Measurements from ENCODE around the gene HMHB1. TPM values are rescaled to one million over a fixed set of nuclear protein-coding genes. Genes with fewer than 3 reads are reported as not detected.

The HMHB1 gene
- total RNA-seq, 1 donor from 2014 or later = 1.2 TPM

- H3K4me3 Mint-ChIP-seq = no peak overlapping the region
- H3K9me3 Mint-ChIP-seq = no peaks in the 10 kb centered on the region
- H3K4me1 Mint-ChIP-seq = peaks cover 5% of the 10 kb centered on the region
- ChIA-PET POLR2A (no interaction called here), CTCF (interaction anchor here (6.9 kb wide), 1 partner anchor 908 kb away, joined by 64 read pairs; no protein-coding TSS in a partner anchor)
- intact Hi-C loops (cut with micrococcal nuclease) = loop anchor here (5.0 to 10.0 kb wide), 3 partner anchors 514 to 734 kb away; no protein-coding TSS in a partner anchor
- no peaks in the 10 kb centered on the region for H3K27me3 Mint-ChIP-seq
- H3K27ac Mint-ChIP-seq = peak overlapping the region; percentile 14
- DNase-seq (no peak), ATAC-seq (ENCODE audit: low read depth) (no peak)
- H3K36me3 Mint-ChIP-seq (ENCODE audit: low read depth) = no peaks in the 10 kb centered on the region
- TF ChIP-seq CTCF (IDR thresholded peaks at IDR 0.05) = no peak
These were observed 16.7 kb downstream of the HMHB1 start for GRCh38 chr5:143828710-143829109.

GRCh38 chr5:143833177-143833576, 21.2 kb downstream of the HMHB1 start:
- H3K27me3 Mint-ChIP-seq = no peaks in the 10 kb centered on the region
- POLR2A ChIA-PET = no interaction called here
- H3K36me3 Mint-ChIP-seq (ENCODE audit: low read depth) = no peaks in the 10 kb centered on the region
- no peak overlapping the region for H3K4me3 Mint-ChIP-seq
- DNase-seq (no peak), ATAC-seq (ENCODE audit: low read depth) (no peak)
- CTCF ChIA-PET = no interaction called here
- intact Hi-C loops (cut with micrococcal nuclease) = no loop called here
- no peak overlapping the region for H3K27ac Mint-ChIP-seq
- H3K9me3 Mint-ChIP-seq = no peaks in the 10 kb centered on the region
- H3K4me1 Mint-ChIP-seq = peaks cover 5% of the 10 kb centered on the region
- TF ChIP-seq CTCF (IDR thresholded peaks at IDR 0.05) = no peak

GRCh38 chr5:143835251-143835650, 23.3 kb downstream of the HMHB1 start:
- H3K27me3 Mint-ChIP-seq = no peaks in the 10 kb centered on the region
- POLR2A ChIA-PET = no interaction called here
- no peak for TF ChIP-seq CTCF (IDR thresholded peaks at IDR 0.05)

GRCh38 chr5:143836161-143836725, 24.3 kb downstream of the HMHB1 start:
- Mint-ChIP-seq H3K36me3 (ENCODE audit: low read depth) (no peaks in the 10 kb centered on the region), H3K4me1 (no peaks in the 10 kb centered on the region), H3K27me3 (peaks cover 4% of the 10 kb centered on the region), H3K27ac (no peak overlapping the region), H3K9me3 (no peaks in the 10 kb centered on the region), H3K4me3 (no peak overlapping the region)
- no peak for TF ChIP-seq CTCF (IDR thresholded peaks at IDR 0.05)
- ChIA-PET POLR2A (no interaction called here), CTCF (interaction anchor here (0.8 kb wide), 1 partner anchor 11 kb away, joined by 3 read pairs; no protein-coding TSS in a partner anchor)
- intact Hi-C loops (cut with micrococcal nuclease) = no loop called here
- no peak for ATAC-seq (ENCODE audit: low read depth)
- no peak for DNase-seq

More at GRCh38 chr5:143835251-143835650, 23.3 kb downstream of the HMHB1 start:
- Mint-ChIP-seq H3K9me3 (no peaks in the 10 kb centered on the region), H3K27ac (no peak overlapping the region), H3K4me1 (no peaks in the 10 kb centered on the region), H3K36me3 (ENCODE audit: low read depth) (no peaks in the 10 kb centered on the region), H3K4me3 (no peak overlapping the region)
- intact Hi-C loops (cut with micrococcal nuclease) = no loop called here
- CTCF ChIA-PET = interaction anchor here (1.4 kb wide), 1 partner anchor 13 kb away, joined by 3 read pairs; no protein-coding TSS in a partner anchor
- DNase-seq = no peak
- no peak for ATAC-seq (ENCODE audit: low read depth)

- CTCF ChIA-PET = interaction anchor here (1.1 kb wide), 1 partner anchor 14 kb away, joined by 3 read pairs; no protein-coding TSS in a partner anchor
These were observed 25.4 kb downstream of the HMHB1 start for GRCh38 chr5:143837306-143837848.

More at GRCh38 chr5:143837306-143837848, 25.4 kb downstream of the HMHB1 start:
- no peaks in the 10 kb centered on the region for H3K9me3 Mint-ChIP-seq
- no peak overlapping the region for H3K4me3 Mint-ChIP-seq
- ATAC-seq (ENCODE audit: low read depth) (no peak), DNase-seq (no peak)
- intact Hi-C loops (cut with micrococcal nuclease) = no loop called here
- POLR2A ChIA-PET = no interaction called here
- H3K27ac Mint-ChIP-seq = no peak overlapping the region
- no peaks in the 10 kb centered on the region for H3K36me3 Mint-ChIP-seq (ENCODE audit: low read depth)
- H3K27me3 Mint-ChIP-seq = peaks cover 4% of the 10 kb centered on the region
- no peaks in the 10 kb centered on the region for H3K4me1 Mint-ChIP-seq
- no peak for TF ChIP-seq CTCF (IDR thresholded peaks at IDR 0.05)
